SK-N-SH (cell line): ENCODE data around the gene GGTLC3. TPM values are rescaled to one million over a fixed set of nuclear protein-coding genes. Genes with fewer than 3 reads are reported as not detected.
"Not testable (repeated sequence)": the region's sequence is repeated elsewhere in the genome, so short reads cannot be mapped to it uniquely, and the experiment has no call there.

Source experiments
- CTCF ChIA-PET: fragments of 300-600, 350-600 bp; formaldehyde crosslinking; extraction: SDS; loops from one replicate; lab custom pipeline; 2021; lab: Yijun Ruan, JAX
- POLR2A ChIA-PET: fragments of 350-600 bp; sonication (Branson Sonifier 250); formaldehyde crosslinking; extraction: SDS; loops from one replicate; lab custom pipeline; 2020; ENCODE audit warnings: antibody characterized with exemption, inconsistent platforms; lab: Yijun Ruan, JAX
- DNase-seq: peaks from one replicate; pipeline ENCODE4 v3.0.0; 2012
- H2AFZ ChIP-seq: fragments of 200-600 bp; sonication (generic); 2 replicates; pipeline ENCODE4 v1.8.1; 2016; ENCODE audit warnings: antibody characterized with exemption, mild to moderate bottlenecking, low read depth
- H3F3A ChIP-seq: fragments of 200-600 bp; sonication (generic); replicated peaks from 2 replicates; pipeline ENCODE3; 2016; ENCODE audit warnings: antibody characterized with exemption, mild to moderate bottlenecking; ENCODE audit not compliant: insufficient read depth
- H3K27ac ChIP-seq, 2 experiments: fragments of 200-500 bp in 1 of 2; fragments of 200-600 bp in 1 of 2; sonication (Bioruptor generic) in 1 of 2; sonication (generic), shearing (Covaris generic) in 1 of 2; 2 replicates each; pipeline versions ENCODE4 v1.5.1 to v1.6.1; 2014 to 2016; ENCODE audit warnings: low read depth in 2 of 2, inconsistent platforms in 1 of 2, low read length in 1 of 2, mild to moderate bottlenecking in 1 of 2, mixed read lengths in 1 of 2
- H3K27me3 ChIP-seq: fragments of 200-600 bp; sonication (generic), shearing (Covaris generic); 2 replicates; pipeline ENCODE4 v1.6.1; 2016; ENCODE audit warnings: mixed run types; ENCODE audit not compliant: insufficient read depth
- H3K36me3 ChIP-seq, 2 experiments: fragments of 200-500 bp in 1 of 2; fragments of 200-600 bp in 1 of 2; sonication (Bioruptor generic) in 1 of 2; sonication (generic) in 1 of 2; replicated peaks in 1 of 2; 2 replicates each; pipeline versions ENCODE3 to v1.5.1; 2014 to 2016; ENCODE audit warnings: low read length in 1 of 2, mild to moderate bottlenecking in 1 of 2; ENCODE audit not compliant: insufficient read depth in 2 of 2, control insufficient read depth in 1 of 2
- H3K4me1 ChIP-seq, 2 experiments: fragments of 200-500 bp in 1 of 2; fragments of 200-600 bp in 1 of 2; sonication (Bioruptor generic) in 1 of 2; sonication (generic), shearing (Covaris generic) in 1 of 2; 2 replicates each; pipeline versions ENCODE4 v1.5.1 to v1.6.1; 2014 to 2016; ENCODE audit warnings: low read depth in 1 of 2, low read length in 1 of 2, mixed run types in 1 of 2; ENCODE audit not compliant: insufficient read depth in 2 of 2, control insufficient read depth in 1 of 2
- H3K4me2 ChIP-seq: fragments of 200-600 bp; sonication (generic), shearing (Covaris generic); 2 replicates; pipeline ENCODE4 v1.6.1; 2017; ENCODE audit warnings: mixed run types
- H3K4me3 ChIP-seq, 2 experiments: fragments of 200-500 bp in 1 of 2; fragments of 200-600 bp in 1 of 2; sonication (Bioruptor generic) in 1 of 2; sonication (generic), shearing (Covaris generic) in 1 of 2; 2 replicates each; pipeline versions ENCODE4 v1.5.1 to v1.8.1; 2014 to 2016; ENCODE audit warnings: low read depth in 2 of 2, inconsistent platforms in 1 of 2, low read length in 1 of 2, mild to moderate bottlenecking in 1 of 2, mixed read lengths in 1 of 2, moderate library complexity in 1 of 2
- H3K79me2 ChIP-seq: fragments of 200-600 bp; sonication (generic); 2 replicates; pipeline ENCODE4 v1.8.1; 2017; ENCODE audit warnings: mild to moderate bottlenecking; ENCODE audit not compliant: insufficient read depth
- H3K9ac ChIP-seq: fragments of 200-600 bp; sonication (generic); 2 replicates; pipeline ENCODE4 v1.6.1; 2017; ENCODE audit warnings: mixed run types
- H3K9me2 ChIP-seq: fragments of 200-600 bp; sonication (generic); 2 replicates; pipeline ENCODE4 v1.6.1; 2017; ENCODE audit warnings: mixed run types
- H3K9me3 ChIP-seq: fragments of 200-600 bp; sonication (generic); 2 replicates; pipeline ENCODE4 v1.6.1; 2017; ENCODE audit warnings: mixed run types, mild to moderate bottlenecking, moderate library complexity
- H4K20me1 ChIP-seq: fragments of 200-600 bp; sonication (generic); 2 replicates; pipeline ENCODE4 v1.6.1; 2017; ENCODE audit warnings: mild to moderate bottlenecking, mixed run types; ENCODE audit not compliant: insufficient read depth
- WGBS: methylation state at CpG from one replicate; pipeline ENCODE4 v1.1.6; 2017; ENCODE audit warnings: low lambda C conversion rate; 5-methylcytosine and 5-hydroxymethylcytosine counted together
- polyA plus RNA-seq, 3 experiments: library from polyadenylated mRNA; depleted of rRNA; stranded (reverse); fragments of >200 nt; gene quantifications; 2 replicates each; pipeline ENCODE4 v1.2.3, GENCODE V29; 2012

Gene GGTLC3
- polyA plus RNA-seq, 1 of the 3 experiments (the other 2 are of a cell fraction) = not detected

- H2AFZ ChIP-seq, CTCF ChIA-PET, H3K36me3 ChIP-seq, H3K9me3 ChIP-seq, H3K4me2 ChIP-seq, H3K9me2 ChIP-seq, H3K27me3 ChIP-seq, H3K79me2 ChIP-seq, H4K20me1 ChIP-seq, H3K27ac ChIP-seq, H3K4me3 ChIP-seq, H3K9ac ChIP-seq, H3F3A ChIP-seq, H3K4me1 ChIP-seq, POLR2A ChIA-PET, DNase-seq: not testable (repeated sequence)
- no CpG with 5 or more reads among the region's 6 CpGs for WGBS
These were observed 4.8 kb upstream of the GGTLC3 start for GRCh38 chr22:18522762-18523161.

- H3K4me1 ChIP-seq, H3K36me3 ChIP-seq, H3K9me3 ChIP-seq, H3K9me2 ChIP-seq, H4K20me1 ChIP-seq, H3K79me2 ChIP-seq, H3K9ac ChIP-seq, H3K27me3 ChIP-seq, H3F3A ChIP-seq, POLR2A ChIA-PET, H2AFZ ChIP-seq, CTCF ChIA-PET, H3K4me3 ChIP-seq, H3K4me2 ChIP-seq, H3K27ac ChIP-seq, DNase-seq: not testable (repeated sequence)
- WGBS = no CpG with 5 or more reads among the region's 10 CpGs
These were observed 4.5 kb downstream of the GGTLC3 start for GRCh38 chr22:18513454-18513853.

GRCh38 chr22:18512378-18512777, 5.6 kb downstream of the GGTLC3 start:
- H3K4me3 ChIP-seq, POLR2A ChIA-PET: not testable (repeated sequence)

GRCh38 chr22:18511327-18511726, 6.6 kb downstream of the GGTLC3 start:
- CTCF ChIA-PET, H3K4me3 ChIP-seq, H3K27ac ChIP-seq, POLR2A ChIA-PET, H3K36me3 ChIP-seq, H3K9me2 ChIP-seq, H3K4me2 ChIP-seq, H3K9me3 ChIP-seq, H3F3A ChIP-seq, H3K79me2 ChIP-seq, DNase-seq, H4K20me1 ChIP-seq, H3K27me3 ChIP-seq, H2AFZ ChIP-seq, H3K9ac ChIP-seq, H3K4me1 ChIP-seq: not testable (repeated sequence)
- WGBS = 40% methylated on average over 6 of the region's 6 CpGs

More at GRCh38 chr22:18512378-18512777, 5.6 kb downstream of the GGTLC3 start:
- H3K9ac ChIP-seq, H3K79me2 ChIP-seq, H3K4me2 ChIP-seq, H3K27me3 ChIP-seq, H4K20me1 ChIP-seq, H3K4me1 ChIP-seq, H2AFZ ChIP-seq, H3K36me3 ChIP-seq, H3K27ac ChIP-seq, CTCF ChIA-PET, H3K9me3 ChIP-seq, H3K9me2 ChIP-seq, DNase-seq, H3F3A ChIP-seq: not testable (repeated sequence)
- WGBS = 52% methylated on average over 3 of the region's 10 CpGs

- H3K27me3 ChIP-seq, H3K4me2 ChIP-seq, H3K36me3 ChIP-seq, H4K20me1 ChIP-seq, H3K4me1 ChIP-seq, H3K9me2 ChIP-seq, H3K9ac ChIP-seq, H3K9me3 ChIP-seq, H3F3A ChIP-seq, CTCF ChIA-PET, H3K27ac ChIP-seq, H3K4me3 ChIP-seq, POLR2A ChIA-PET, DNase-seq, H2AFZ ChIP-seq, H3K79me2 ChIP-seq: not testable (repeated sequence)
- no CpG with 5 or more reads among the region's 3 CpGs for WGBS
These were observed 21.7 kb downstream of the GGTLC3 start for GRCh38 chr22:18496227-18496626.

Other genes starting within 250 kb of the GGTLC3 start
- 2.4 and 3.7 TPM in 2 replicates for gene TMEM191B, start 9.6 kb upstream of the GGTLC3 start, polyA plus RNA-seq (2012; rRNA removed)
- 0.05 and 0.08 TPM in 2 replicates for gene RIMBP3, start 93.8 kb upstream of the GGTLC3 start, polyA plus RNA-seq (2012; rRNA removed)